WTC11 (cell line): ENCODE results near the gene H1-8.

ENCODE experiments used
- SMAD3 ChIP-seq: sonication (generic); formaldehyde crosslinking; IDR thresholded peaks from 2 replicates; pipeline ENCODE4 v1.8.0; 2022; ENCODE audit warnings: missing genetic modification reagents, mild to moderate bottlenecking, borderline replicate concordance
- TF ChIP-seq, protein P1 (sequence below): fragments of 200-600 bp; IDR thresholded peaks from 2 replicates; pipeline ENCODE4 v1.8.0; 2022; ENCODE audit warnings: antibody characterized with exemption

GRCh38 chr3:129598000-129598381 is 55.0 kb downstream of the H1-8 start:
- TF ChIP-seq, protein P1, sequence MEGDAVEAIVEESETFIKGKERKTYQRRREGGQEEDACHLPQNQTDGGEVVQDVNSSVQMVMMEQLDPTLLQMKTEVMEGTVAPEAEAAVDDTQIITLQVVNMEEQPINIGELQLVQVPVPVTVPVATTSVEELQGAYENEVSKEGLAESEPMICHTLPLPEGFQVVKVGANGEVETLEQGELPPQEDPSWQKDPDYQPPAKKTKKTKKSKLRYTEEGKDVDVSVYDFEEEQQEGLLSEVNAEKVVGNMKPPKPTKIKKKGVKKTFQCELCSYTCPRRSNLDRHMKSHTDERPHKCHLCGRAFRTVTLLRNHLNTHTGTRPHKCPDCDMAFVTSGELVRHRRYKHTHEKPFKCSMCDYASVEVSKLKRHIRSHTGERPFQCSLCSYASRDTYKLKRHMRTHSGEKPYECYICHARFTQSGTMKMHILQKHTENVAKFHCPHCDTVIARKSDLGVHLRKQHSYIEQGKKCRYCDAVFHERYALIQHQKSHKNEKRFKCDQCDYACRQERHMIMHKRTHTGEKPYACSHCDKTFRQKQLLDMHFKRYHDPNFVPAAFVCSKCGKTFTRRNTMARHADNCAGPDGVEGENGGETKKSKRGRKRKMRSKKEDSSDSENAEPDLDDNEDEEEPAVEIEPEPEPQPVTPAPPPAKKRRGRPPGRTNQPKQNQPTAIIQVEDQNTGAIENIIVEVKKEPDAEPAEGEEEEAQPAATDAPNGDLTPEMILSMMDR: no peak
- TF ChIP-seq SMAD3: no peak
